Activated naive CD8-positive, alpha-beta T cell (primary cell): ENCODE measurements around the gene RNU1-2.
"Not testable (repeated sequence)": the region's sequence is repeated elsewhere in the genome, so short reads cannot be mapped to it uniquely, and the experiment has no call there.

Experiments
- H3K27ac Mint-ChIP-seq: one replicate; pipeline ENCODE4 v1.8.0; 2021; ENCODE audit warnings: mixed read lengths
- H3K27me3 Mint-ChIP-seq: one replicate; pipeline ENCODE4 v1.8.0; 2021; ENCODE audit warnings: mixed read lengths
- H3K36me3 Mint-ChIP-seq: one replicate; pipeline ENCODE4 v1.8.0; 2021; ENCODE audit warnings: mixed read lengths
- H3K4me1 Mint-ChIP-seq: one replicate; pipeline ENCODE4 v1.8.0; 2021; ENCODE audit warnings: low read depth, mixed read lengths
- H3K4me3 Mint-ChIP-seq: one replicate; pipeline ENCODE4 v1.8.0; 2021; ENCODE audit warnings: mild to moderate bottlenecking, mixed read lengths
- H3K9me3 Mint-ChIP-seq: one replicate; pipeline ENCODE4 v1.8.0; 2021; ENCODE audit warnings: low read depth, mixed read lengths

Gene RNU1-2

DNA sequence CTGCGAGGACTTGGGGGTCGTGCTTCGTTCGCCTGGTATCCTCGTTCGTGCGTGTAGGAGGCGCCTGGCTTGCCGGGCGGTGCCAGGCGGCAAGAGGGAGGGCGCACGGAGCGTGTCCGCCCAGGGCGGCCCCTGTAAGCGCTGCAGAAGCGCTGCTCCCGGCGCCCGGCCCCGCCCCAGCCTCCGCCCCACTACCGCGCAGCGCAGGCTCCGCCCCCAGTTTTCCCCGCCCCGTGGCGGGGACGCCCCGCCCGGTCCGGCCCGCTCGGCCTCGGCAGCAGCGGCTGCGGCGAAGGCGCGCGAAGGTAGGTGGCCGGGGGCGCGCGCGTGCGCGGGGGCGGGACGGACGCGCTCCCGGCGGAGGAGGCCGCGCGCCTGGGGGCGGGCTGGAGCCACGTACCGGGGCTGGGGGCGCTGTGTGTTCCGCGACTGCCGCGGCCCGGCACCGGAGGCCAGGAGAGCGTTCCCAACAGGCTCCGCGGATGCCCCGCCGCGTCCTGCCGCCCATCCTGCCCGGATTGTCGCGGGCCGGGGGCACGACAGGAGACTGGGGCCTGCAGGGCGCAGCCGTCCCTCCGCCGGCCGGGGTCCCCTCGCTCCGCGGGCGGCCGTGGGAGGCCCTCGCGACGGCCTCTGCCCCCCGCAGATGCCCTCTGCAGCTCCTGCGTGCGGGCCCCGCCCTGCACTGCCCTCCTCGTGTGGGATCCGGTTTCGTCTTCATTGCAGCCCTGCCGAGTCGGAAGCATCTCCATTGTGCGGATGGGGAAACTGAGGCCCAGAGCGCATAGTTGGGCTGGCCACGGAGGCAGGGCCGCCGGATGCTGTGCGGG is 18.3 kb downstream of the RNU1-2 start:
- Mint-ChIP-seq H3K27ac (peak overlapping the region; percentile 70), H3K4me3 (peak overlapping the region; percentile 87), H3K36me3 (no peaks in the 10 kb centered on the region), H3K4me1 (peaks cover 39% of the 10 kb centered on the region), H3K9me3 (no peaks in the 10 kb centered on the region), H3K27me3 (no peaks in the 10 kb centered on the region)

DNA sequence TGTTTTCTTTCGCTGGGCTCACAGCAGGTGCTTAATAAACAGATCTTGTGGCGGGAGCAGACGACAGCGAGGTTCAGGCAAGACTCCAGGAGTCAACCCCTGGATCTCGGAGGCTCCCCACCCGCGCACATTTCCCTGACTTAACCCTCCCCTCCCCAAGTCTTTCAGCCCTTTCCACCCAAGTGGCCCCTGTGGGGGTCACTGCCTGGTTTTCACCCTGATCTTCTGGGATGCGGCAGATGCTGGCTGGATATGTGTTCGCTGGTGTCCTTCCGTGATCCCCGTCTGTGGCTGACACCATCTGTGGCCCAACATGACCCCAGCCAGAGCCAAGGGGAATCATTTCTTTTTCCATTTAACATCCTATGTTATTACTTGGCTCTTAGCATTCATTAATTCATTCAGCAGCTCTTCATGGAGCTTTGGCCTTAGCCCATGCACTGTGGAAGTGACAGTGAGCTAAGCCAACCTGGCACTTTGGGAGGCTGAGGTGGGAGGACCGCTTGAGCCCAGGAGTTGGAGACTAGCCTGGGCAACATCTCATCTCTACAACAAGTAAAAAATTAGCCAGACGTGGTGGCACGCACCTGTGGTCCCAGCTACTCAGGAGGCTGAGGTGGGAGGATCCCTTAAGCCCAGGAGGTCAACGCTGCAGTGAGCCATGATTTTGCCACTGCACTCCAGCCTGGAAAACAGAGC is 19.3 kb downstream of the RNU1-2 start:
- not testable (repeated sequence) for H3K27me3 Mint-ChIP-seq, H3K36me3 Mint-ChIP-seq, H3K9me3 Mint-ChIP-seq
- Mint-ChIP-seq H3K4me3 (peak overlapping the region; percentile 87), H3K27ac (peak overlapping the region; percentile 70), H3K4me1 (peaks cover 39% of the 10 kb centered on the region)

DNA sequence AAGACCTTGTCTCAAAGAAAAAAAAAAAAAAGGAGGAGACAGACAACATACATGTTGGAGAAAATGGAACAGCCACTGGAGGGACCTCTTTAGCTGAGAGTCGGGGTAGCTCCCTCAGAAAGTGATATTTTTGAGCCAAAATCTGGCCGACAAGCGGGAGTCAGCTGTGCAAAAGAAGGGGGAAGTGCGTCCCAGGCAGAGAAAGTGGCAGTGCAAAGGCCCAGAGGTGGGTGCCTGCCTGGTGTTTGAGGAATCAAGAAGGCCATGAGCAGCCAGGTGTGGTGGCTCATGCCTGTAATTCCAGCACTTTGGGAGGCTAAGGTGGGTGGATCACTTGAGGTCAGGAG is 19.8 kb downstream of the RNU1-2 start:
- H3K4me1 Mint-ChIP-seq, result peaks cover 39% of the 10 kb centered on the region
- no peaks in the 10 kb centered on the region for H3K9me3 Mint-ChIP-seq
- H3K27me3 Mint-ChIP-seq, result no peaks in the 10 kb centered on the region
- H3K27ac Mint-ChIP-seq, result no peak overlapping the region
- no peaks in the 10 kb centered on the region for H3K36me3 Mint-ChIP-seq
- H3K4me3 Mint-ChIP-seq, result peak overlapping the region; percentile 87

DNA sequence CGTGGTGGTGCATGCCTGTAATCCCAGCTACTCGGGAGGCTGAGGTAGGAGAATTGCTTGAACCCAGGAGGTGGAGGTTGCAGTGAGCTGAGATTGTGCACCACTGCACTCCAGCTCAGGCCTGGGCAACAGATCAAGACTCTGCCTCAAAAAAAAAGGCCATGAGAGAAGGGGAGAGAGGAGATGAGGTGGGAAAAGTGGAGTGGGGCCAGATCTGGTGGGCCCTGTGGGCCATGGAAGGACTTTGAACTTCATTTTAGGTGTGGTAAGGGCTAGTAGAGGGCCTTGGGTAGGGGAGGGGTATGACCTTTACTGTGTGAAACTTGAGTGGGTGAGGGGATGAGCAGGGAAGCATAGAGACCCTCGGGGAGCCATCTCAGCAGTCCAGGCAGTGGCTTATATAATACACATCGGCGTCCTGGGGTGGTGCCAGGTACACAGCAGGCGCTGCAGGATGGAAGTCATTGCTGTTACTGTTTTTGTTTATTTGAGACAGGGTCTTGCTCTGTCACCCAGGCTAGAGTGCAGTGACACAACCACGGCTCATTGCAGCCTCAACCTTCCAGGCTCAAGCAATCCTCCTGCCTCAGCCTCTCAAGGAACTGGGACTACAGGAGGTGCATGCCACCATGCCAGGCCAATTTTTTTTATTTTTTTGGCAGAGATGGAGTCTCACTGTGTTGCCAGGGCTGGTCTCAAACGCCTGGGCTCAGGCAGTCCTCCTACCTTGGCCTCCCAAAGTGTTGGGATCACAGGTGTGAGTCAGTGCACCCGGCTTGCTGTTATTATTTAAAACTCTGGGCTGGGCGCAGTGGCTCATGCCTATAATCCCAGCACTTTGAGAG is 20.5 kb downstream of the RNU1-2 start:
- H3K27ac Mint-ChIP-seq, result not testable (repeated sequence)
- peaks cover 44% of the 10 kb centered on the region for H3K4me1 Mint-ChIP-seq

DNA sequence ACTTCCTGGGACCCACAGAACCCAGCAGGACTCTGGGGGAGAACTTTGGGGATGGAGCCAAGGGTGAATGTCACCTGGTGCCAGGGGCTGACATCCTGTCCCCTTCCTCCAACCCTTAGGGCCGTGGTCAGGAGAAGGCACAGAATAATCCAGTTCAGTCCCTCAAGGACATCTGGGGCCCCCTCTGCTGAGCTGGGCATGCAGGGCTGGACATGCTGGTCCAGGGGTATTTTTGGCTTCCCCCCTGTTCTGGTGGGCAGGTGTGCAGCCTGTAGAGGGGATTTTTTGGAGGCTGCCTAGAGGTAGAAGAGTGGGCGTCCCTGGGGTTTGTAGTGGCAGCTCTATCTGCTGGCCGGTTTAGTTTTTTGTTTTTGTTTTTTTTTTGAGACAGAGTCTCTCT is 22.6 kb downstream of the RNU1-2 start:
- H3K27ac Mint-ChIP-seq, result no peak overlapping the region
- no peaks in the 10 kb centered on the region for H3K36me3 Mint-ChIP-seq
- peaks cover 40% of the 10 kb centered on the region for H3K4me1 Mint-ChIP-seq
- no peaks in the 10 kb centered on the region for H3K27me3 Mint-ChIP-seq
- H3K9me3 Mint-ChIP-seq, result no peaks in the 10 kb centered on the region
- no peak overlapping the region for H3K4me3 Mint-ChIP-seq

More for the DNA sequence above, 20.5 kb downstream of the RNU1-2 start:
- H3K4me3 Mint-ChIP-seq, result peak overlapping the region; percentile 21
- H3K9me3 Mint-ChIP-seq, H3K27me3 Mint-ChIP-seq, H3K36me3 Mint-ChIP-seq: not testable (repeated sequence)

DNA sequence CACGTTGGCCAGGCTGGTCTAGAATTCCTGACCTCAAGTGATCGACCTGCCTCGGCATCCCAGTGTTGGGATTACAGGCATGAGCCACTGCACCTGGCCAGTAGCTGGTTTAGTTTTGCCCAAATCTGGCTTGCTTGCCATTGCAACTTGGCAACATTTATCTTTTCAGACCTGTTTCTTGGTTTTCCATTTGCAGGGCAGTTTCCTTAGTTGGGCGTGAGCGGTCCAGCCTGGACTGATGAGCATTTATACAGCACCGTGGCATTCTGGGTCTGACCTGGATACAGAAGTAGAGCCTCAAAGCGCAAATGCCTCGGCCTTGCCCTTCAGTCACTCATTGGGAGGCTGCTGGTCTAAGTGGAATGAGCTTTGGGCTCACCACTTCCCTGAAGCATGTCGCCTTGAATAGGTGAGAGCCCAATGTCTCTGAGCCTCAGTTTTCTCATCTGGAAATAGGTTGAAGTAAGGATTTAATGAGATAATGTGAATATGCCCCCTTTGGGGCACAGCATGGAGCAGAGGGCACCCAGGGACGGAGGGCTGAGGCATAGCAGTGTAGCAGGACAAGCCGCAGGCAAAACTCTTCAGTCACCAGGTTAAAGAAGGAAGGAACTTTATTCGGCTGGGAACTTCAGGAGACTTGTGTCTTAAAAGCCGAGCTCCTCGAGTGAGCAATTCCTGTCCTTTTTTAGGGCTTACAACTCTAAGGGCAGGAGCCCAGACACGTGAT is 23.3 kb downstream of the RNU1-2 start:
- not testable (repeated sequence) for H3K4me3 Mint-ChIP-seq, H3K36me3 Mint-ChIP-seq, H3K9me3 Mint-ChIP-seq, H3K27me3 Mint-ChIP-seq
- Mint-ChIP-seq H3K4me1 (peaks cover 36% of the 10 kb centered on the region), H3K27ac (peak overlapping the region; percentile 28)

DNA sequence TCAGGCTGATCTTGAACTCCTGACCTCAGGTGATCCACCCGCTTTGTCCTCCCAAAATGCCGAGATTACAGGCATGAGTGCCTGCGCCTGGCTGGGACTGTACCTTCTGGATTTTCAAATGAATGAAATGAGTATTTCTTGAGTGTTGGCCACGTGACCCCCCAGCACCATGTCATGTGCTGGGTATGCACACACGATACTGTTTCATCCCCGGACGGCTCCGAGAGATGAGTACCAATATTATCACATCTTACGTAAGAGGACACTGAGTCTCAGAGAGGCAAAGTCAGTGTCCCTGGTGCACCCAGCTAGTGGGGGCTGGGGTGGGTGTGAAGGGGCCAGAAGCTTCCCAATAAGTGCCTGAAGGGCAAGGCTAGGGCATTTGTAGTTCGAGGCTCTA is 25.2 kb downstream of the RNU1-2 start:
- H3K9me3 Mint-ChIP-seq, result no peaks in the 10 kb centered on the region
- peaks cover 31% of the 10 kb centered on the region for H3K4me1 Mint-ChIP-seq
- peak overlapping the region; percentile 81 for H3K4me3 Mint-ChIP-seq
- no peaks in the 10 kb centered on the region for H3K27me3 Mint-ChIP-seq
- H3K27ac Mint-ChIP-seq, result no peak overlapping the region
- H3K36me3 Mint-ChIP-seq, result no peaks in the 10 kb centered on the region

DNA sequence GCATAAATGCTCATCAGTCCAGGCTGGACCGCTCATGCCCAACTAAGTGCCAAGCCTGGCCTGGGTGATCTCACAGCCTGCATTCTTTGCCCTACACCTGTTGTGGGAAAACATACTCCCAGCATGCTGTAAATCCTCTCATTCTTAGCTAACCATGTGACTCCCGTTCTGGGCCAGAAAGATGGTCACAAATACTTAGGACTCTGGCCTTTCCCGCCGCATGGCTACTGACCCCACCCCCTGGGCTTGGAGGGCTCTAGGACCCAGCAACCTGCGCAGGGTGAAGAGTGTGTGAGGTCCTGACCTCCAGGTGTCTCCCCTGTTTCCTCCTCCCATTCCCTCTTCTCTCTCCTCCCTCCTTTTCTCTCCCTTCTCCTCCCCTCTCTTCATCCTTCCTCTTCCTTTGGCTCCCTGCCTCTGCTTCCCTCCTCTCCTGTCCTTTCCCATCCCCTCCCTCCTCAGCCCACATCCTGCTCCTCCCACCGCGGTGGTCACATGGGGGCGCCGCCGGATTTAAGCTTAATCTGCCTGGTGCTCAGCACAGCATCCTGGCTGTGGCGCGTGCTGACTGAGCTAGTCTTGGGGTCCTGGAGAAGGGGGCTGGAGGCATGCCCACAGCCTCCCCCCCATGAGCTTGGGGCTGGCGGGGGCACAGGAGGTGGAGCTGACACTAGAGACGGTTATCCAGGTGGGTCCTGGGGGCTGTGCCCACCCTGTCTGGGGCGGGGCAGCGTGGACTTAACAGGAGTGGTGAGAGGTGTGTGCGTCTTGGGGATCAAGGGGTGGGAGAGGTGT is 25.8 kb downstream of the RNU1-2 start, which contains the start of gene CROCC:
TSS of gene CROCC (plus strand) at position 541 of the 795 bp plus-strand sequence. CDS start at position 629, 88 bp downstream.
- Mint-ChIP-seq H3K4me1 (peaks cover 28% of the 10 kb centered on the region), H3K27ac (peak within 1 kb of the TSS; percentile 54), H3K36me3 (no peaks in the 10 kb centered on the region), H3K9me3 (no peaks in the 10 kb centered on the region), H3K4me3 (peak within 1 kb of the TSS; percentile 81), H3K27me3 (no peaks in the 10 kb centered on the region)

DNA sequence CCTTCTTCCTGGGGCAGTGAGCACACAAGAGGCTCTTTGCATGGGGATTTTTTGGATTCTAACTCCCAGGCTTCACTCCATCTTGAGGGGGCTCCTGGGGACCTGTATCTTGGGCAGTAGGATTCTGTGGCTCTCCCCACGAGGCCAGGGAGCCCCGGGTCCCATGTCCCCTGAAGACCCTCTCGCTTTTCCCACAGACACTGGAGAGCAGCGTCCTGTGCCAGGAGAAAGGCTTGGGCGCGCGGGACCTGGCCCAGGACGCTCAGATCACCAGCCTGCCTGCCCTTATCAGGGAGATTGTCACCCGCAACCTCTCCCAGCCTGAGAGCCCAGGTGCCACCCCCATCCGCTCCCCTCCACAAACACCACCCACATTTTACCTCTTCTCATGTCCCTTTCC is 26.7 kb downstream of the RNU1-2 start:
- peaks cover 36% of the 10 kb centered on the region for H3K4me1 Mint-ChIP-seq
- no peaks in the 10 kb centered on the region for H3K27me3 Mint-ChIP-seq
- H3K4me3 Mint-ChIP-seq, result no peak overlapping the region

DNA sequence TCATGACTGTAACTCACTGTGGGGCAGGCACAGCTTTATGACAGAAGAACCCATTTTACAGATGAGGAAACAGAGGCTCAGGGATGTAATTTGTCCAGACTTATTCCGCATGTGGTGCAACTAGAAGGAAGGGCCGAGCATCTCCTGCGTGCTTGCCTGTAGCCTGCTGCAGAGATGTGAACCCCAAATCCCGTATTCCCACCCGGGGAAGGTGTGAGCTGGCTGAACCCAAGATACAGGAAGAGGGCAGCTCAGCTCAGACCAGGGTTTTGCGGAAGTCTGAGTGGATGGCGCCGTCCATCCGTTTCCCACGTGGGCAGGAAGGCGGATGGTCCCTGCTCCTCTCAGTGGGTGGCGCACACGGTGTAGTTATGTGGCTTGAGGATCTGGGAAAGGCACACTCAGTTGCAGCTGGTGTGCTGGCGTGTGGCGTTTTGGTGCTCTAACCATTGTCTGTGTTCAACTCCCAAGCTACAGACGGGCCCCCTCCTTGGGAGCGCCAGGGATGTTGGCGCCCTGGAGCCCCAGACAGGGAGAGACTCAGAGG is 27.2 kb downstream of the RNU1-2 start:
- peak overlapping the region; percentile 41 for H3K27ac Mint-ChIP-seq
- H3K4me1 Mint-ChIP-seq, result peaks cover 36% of the 10 kb centered on the region
- no peaks in the 10 kb centered on the region for H3K9me3 Mint-ChIP-seq
- H3K36me3 Mint-ChIP-seq, result no peaks in the 10 kb centered on the region
- H3K27me3 Mint-ChIP-seq, result no peaks in the 10 kb centered on the region
- H3K4me3 Mint-ChIP-seq, result no peak overlapping the region

More for the DNA sequence above, 26.7 kb downstream of the RNU1-2 start:
- Mint-ChIP-seq H3K9me3 (no peaks in the 10 kb centered on the region), H3K27ac (peak overlapping the region; percentile 41), H3K36me3 (no peaks in the 10 kb centered on the region)

DNA sequence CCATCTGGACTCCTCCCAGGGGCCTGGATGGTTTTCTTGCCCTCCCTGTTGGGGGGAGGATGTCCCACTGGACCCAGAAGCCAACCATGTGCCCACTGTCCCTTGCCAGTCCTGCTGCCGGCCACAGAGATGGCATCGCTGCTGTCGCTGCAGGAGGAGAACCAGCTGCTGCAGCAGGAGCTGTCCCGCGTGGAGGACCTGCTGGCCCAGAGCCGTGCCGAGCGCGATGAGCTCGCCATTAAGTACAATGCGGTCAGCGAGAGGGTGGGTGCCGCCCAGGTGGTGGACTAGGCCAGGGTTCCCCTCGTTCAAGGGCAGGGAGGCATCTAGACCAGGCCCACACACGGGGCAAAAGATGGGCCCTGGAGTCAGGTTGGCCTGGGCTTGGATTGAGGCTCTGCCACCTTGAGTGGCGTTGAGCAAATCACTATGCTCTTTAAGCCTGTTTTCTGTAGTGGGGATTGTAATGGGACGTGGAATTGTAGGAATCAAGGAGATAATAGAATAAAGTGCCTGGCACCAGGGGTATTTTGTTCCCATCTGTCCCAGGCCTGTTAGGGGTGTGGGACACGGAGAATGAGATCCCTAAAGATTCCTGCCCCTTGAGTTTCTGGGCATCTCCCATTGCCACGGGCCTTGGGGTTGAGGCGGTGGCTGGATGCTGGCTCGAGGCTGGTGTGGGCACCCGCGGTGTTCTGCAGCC is 28.6 kb downstream of the RNU1-2 start:
- Mint-ChIP-seq H3K27me3 (no peaks in the 10 kb centered on the region), H3K4me1 (peaks cover 33% of the 10 kb centered on the region), H3K27ac (no peak overlapping the region), H3K4me3 (no peak overlapping the region), H3K9me3 (no peaks in the 10 kb centered on the region), H3K36me3 (no peaks in the 10 kb centered on the region)

DNA sequence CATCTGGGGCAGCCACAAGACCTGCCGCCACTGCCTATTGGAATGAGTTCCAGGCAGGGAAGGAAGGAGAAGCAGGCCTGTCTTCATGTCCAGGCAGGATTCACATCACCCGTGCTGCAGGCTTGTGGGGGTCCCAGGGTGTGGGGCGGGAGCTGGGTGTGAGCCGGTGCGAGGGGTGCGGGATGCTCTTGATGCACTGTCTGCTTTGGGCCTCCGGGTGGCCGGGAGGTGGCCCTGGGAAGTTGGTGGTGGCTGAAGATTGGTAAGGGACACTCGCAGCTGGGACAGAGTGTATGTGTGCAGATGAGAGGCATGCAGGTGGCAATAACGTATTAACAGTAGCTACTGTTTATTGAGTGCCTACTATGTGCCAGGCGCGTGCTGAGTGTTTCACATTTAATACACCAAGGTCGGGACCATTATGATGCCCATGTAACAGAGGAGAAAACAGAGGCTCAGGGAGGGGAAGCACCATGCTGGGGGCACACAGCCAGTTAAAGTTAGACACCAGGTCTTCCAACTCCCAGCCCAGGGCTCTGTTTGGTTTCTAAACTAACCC is 29.2 kb downstream of the RNU1-2 start:
- H3K9me3 Mint-ChIP-seq, result no peaks in the 10 kb centered on the region
- H3K27me3 Mint-ChIP-seq, result no peaks in the 10 kb centered on the region
- no peaks in the 10 kb centered on the region for H3K36me3 Mint-ChIP-seq
- no peak overlapping the region for H3K4me3 Mint-ChIP-seq
- H3K27ac Mint-ChIP-seq, result no peak overlapping the region
- H3K4me1 Mint-ChIP-seq, result peaks cover 33% of the 10 kb centered on the region
